HUES6 (cell line): ENCODE measurements around the gene TNRC6B.
"Not testable (repeated sequence)": the region's sequence is repeated elsewhere in the genome, so short reads cannot be mapped to it uniquely, and the experiment has no call there.

Experiments used
- H3K27ac ChIP-seq: 2 replicates; pipeline ENCODE4 v1.7.0; 2013; ENCODE audit warnings: low read depth, mild to moderate bottlenecking, low read length, inconsistent platforms
- H3K27me3 ChIP-seq: 2 replicates; pipeline ENCODE4 v1.6.1; 2013; ENCODE audit warnings: low read length; ENCODE audit not compliant: control insufficient read depth, insufficient read depth
- H3K36me3 ChIP-seq: 2 replicates; pipeline ENCODE4 v1.6.1; 2013; ENCODE audit warnings: low read length; ENCODE audit not compliant: control insufficient read depth, insufficient read depth
- H3K4me1 ChIP-seq: 2 replicates; pipeline ENCODE4 v1.6.1; 2013; ENCODE audit warnings: low read length; ENCODE audit not compliant: control insufficient read depth, insufficient read depth
- H3K4me3 ChIP-seq: 2 replicates; pipeline ENCODE4 v1.5.1; 2013; ENCODE audit warnings: low read depth, low read length
- H3K9ac ChIP-seq: one replicate; pipeline ENCODE4 v1.6.1; 2013; ENCODE audit warnings: mild to moderate bottlenecking, low read length
- H3K9me3 ChIP-seq: 2 replicates; pipeline ENCODE4 v1.6.1; 2013; ENCODE audit warnings: low read depth, low read length; ENCODE audit not compliant: control insufficient read depth, insufficient read depth

Gene TNRC6B

GRCh38 chr22:40367342-40367741 is 189.6 kb downstream of the TNRC6B start:
- H3K27me3 ChIP-seq, result no peaks in the 10 kb centered on the region
- H3K36me3 ChIP-seq, result peaks cover 75% of the 10 kb centered on the region
- H3K9ac ChIP-seq, result no peak overlapping the region
- no peaks in the 10 kb centered on the region for H3K9me3 ChIP-seq
- H3K27ac ChIP-seq, result no peak overlapping the region
- peaks cover 3% of the 10 kb centered on the region for H3K4me1 ChIP-seq
- no peak overlapping the region for H3K4me3 ChIP-seq

DNA sequence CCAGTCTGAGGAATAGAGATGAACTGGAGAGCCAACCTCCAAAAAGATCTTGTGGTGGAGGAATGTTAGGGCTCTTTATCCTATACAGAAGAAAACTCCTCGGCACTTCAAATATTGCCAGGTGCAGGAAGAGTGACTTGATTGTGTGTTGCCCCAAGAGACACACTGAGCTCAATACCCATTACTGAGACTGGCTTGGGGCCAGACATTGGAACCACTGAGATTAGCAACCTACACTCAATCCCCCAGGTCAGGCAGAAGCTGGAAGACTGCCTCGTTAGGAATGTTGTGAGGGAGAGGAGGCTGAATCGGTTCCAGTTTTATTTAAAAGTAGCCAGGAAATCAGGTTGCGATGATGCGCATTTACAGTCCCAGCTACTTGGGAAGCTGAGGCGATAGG is 190.3 kb downstream of the TNRC6B start:
- Histone ChIP-seq H3K27me3 (no peaks in the 10 kb centered on the region), H3K4me3 (no peak overlapping the region), H3K36me3 (peaks cover 75% of the 10 kb centered on the region), H3K9me3 (no peaks in the 10 kb centered on the region), H3K27ac (no peak overlapping the region), H3K9ac (no peak overlapping the region), H3K4me1 (peaks cover 3% of the 10 kb centered on the region)

- no peak overlapping the region for H3K27ac ChIP-seq
Observed at GRCh38 chr22:40368836-40369235, 191.1 kb downstream of the TNRC6B start.

GRCh38 chr22:40374567-40374966 is 196.8 kb downstream of the TNRC6B start:
- no peak overlapping the region for H3K27ac ChIP-seq
- H3K4me1 ChIP-seq, result peaks cover 3% of the 10 kb centered on the region
- no peak overlapping the region for H3K9ac ChIP-seq
- H3K4me3 ChIP-seq, result no peak overlapping the region
- H3K27me3 ChIP-seq, result no peaks in the 10 kb centered on the region
- H3K9me3 ChIP-seq, result no peaks in the 10 kb centered on the region
- peaks cover 21% of the 10 kb centered on the region for H3K36me3 ChIP-seq

More at GRCh38 chr22:40368836-40369235, 191.1 kb downstream of the TNRC6B start:
- Histone ChIP-seq H3K4me3 (no peak overlapping the region), H3K4me1 (peaks cover 3% of the 10 kb centered on the region), H3K27me3 (no peaks in the 10 kb centered on the region), H3K36me3 (peaks cover 72% of the 10 kb centered on the region), H3K9ac (no peak overlapping the region), H3K9me3 (no peaks in the 10 kb centered on the region)

GRCh38 chr22:40376149-40376548 is 198.4 kb downstream of the TNRC6B start:
- H3K27me3 ChIP-seq, result no peaks in the 10 kb centered on the region
- no peak overlapping the region for H3K9ac ChIP-seq
- no peak overlapping the region for H3K4me3 ChIP-seq
- H3K36me3 ChIP-seq, result peaks cover 17% of the 10 kb centered on the region
- H3K27ac ChIP-seq, result no peak overlapping the region
- peaks cover 3% of the 10 kb centered on the region for H3K4me1 ChIP-seq
- H3K9me3 ChIP-seq, result no peaks in the 10 kb centered on the region

DNA sequence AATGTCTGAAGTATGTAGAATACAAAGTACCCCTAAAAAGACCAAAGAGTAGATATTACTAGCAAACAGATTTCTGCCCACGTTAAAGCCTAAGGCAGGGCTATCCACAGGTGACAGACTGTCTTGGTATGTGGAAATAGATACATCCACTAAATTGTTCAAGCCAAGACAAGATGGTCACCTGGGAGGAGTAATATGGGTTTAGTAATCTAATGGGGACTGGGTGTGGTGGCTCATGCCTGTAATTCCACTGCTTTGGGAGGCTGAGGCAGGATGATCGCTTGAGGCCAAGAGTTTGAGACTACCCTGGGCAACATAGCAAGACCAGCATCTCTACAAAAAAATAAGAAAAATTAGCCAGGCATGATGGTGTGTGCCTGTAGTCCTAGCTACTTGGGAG is 200.2 kb downstream of the TNRC6B start:
- no peak overlapping the region for H3K27ac ChIP-seq
- no peaks in the 10 kb centered on the region for H3K4me1 ChIP-seq
- H3K9me3 ChIP-seq, result no peaks in the 10 kb centered on the region
- no peak overlapping the region for H3K9ac ChIP-seq
- peaks cover 10% of the 10 kb centered on the region for H3K36me3 ChIP-seq
- no peaks in the 10 kb centered on the region for H3K27me3 ChIP-seq
- no peak overlapping the region for H3K4me3 ChIP-seq

DNA sequence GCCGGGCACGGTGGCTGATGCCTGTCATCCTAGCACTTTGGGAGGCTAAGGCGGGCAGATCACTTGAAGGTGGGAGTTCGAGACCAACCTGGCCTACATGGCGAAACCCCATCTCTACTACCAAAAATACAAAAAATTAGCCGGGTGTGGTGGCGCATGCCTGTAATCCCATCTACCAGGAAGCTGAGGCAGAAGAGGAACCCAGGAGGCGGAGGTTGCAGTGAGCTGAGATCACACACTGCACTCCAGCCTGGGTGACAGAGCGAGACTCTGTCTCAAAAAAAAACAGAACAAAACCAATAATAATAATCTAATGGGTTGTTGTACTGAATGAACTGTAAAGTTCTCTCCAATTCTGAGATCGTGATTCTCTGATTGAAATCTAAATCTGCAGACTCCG is 200.7 kb downstream of the TNRC6B start:
- not testable (repeated sequence) for H3K36me3 ChIP-seq, H3K27me3 ChIP-seq, H3K27ac ChIP-seq, H3K9ac ChIP-seq, H3K9me3 ChIP-seq, H3K4me3 ChIP-seq, H3K4me1 ChIP-seq

GRCh38 chr22:40381461-40381860 is 203.7 kb downstream of the TNRC6B start:
- H3K36me3 ChIP-seq, result no peaks in the 10 kb centered on the region
- no peak overlapping the region for H3K4me3 ChIP-seq
- no peak overlapping the region for H3K9ac ChIP-seq
- no peak overlapping the region for H3K27ac ChIP-seq
- no peaks in the 10 kb centered on the region for H3K9me3 ChIP-seq
- H3K27me3 ChIP-seq, result no peaks in the 10 kb centered on the region
- H3K4me1 ChIP-seq, result no peaks in the 10 kb centered on the region

- Histone ChIP-seq H3K9me3 (no peaks in the 10 kb centered on the region), H3K4me1 (no peaks in the 10 kb centered on the region), H3K4me3 (no peak overlapping the region), H3K27ac (no peak overlapping the region), H3K9ac (no peak overlapping the region), H3K27me3 (no peaks in the 10 kb centered on the region), H3K36me3 (no peaks in the 10 kb centered on the region)
Observed at GRCh38 chr22:40383905-40384304, 206.2 kb downstream of the TNRC6B start.

DNA sequence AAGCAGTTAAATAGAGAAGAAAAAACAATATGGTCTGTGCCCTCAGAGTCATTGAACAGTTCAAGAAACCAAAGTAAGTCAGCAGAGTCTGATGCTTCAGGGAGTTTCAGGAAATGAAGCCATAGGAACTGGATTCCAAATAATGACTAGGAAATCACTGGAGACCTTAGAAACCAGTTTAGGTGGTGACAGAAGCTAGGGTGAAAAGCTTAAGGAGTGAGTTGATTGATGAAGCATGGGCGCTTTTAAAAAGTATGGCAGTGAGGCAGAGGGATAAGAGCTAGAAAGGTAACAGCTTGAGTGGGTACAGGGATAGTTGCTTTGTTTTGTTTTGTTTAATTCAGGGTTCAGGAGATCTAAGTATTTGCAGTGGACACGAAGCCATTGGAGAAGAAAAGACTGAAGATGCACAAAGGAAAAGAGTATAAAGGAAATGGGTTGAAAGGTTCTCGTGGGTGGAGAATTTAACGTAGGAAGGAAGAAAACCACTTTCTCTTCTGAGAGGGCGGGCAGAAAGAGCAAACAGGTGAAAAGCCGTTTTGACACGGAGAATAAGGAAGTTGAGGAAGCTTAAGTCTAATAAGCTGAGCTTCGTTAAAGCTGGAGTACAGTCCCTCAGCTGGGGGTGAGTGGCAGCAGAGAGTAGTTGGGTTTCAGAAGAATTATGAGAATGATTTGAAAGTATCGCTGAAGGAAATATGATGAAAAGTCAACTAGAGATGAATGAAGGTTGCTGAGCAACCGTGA is 207.5 kb downstream of the TNRC6B start:
- Histone ChIP-seq H3K36me3 (no peaks in the 10 kb centered on the region), H3K9ac (no peak overlapping the region), H3K27me3 (no peaks in the 10 kb centered on the region), H3K27ac (no peak overlapping the region), H3K4me3 (no peak overlapping the region), H3K9me3 (no peaks in the 10 kb centered on the region), H3K4me1 (no peaks in the 10 kb centered on the region)
